HepG2 (cell line): ENCODE measurements around the gene ZNF792. TPM values are rescaled to one million over a fixed set of nuclear protein-coding genes. Genes with fewer than 3 reads are reported as not detected.

Experiments used
- AGO2 ChIP-seq: fragments of 200-400 bp; formaldehyde crosslinking; optimal IDR thresholded peaks from 2 replicates; pipeline ENCODE3; 2017; ENCODE audit warnings: mild to moderate bottlenecking, low read depth, low read length, moderate library complexity
- AKAP8 ChIP-seq: sonication (generic); formaldehyde crosslinking; IDR thresholded peaks from 2 replicates; pipeline ENCODE4 v1.5.1; 2020; ENCODE audit warnings: mild to moderate bottlenecking, missing genetic modification reagents
- HDAC1 ChIP-seq: sonication (generic); formaldehyde crosslinking; IDR thresholded peaks from 2 replicates; pipeline ENCODE4 v1.5.1; 2020; ENCODE audit warnings: mild to moderate bottlenecking, missing genetic modification reagents
- HOXA3 ChIP-seq: sonication (generic); formaldehyde crosslinking; IDR thresholded peaks from 2 replicates; pipeline ENCODE4 v1.5.0; 2020; ENCODE audit warnings: missing genetic modification reagents
- JUND ChIP-seq: sonication (generic); formaldehyde crosslinking; IDR thresholded peaks from 2 replicates; pipeline ENCODE4 v1.8.0; 2022; ENCODE audit warnings: mild to moderate bottlenecking, missing genetic modification reagents
- KLF13 ChIP-seq: sonication (generic); formaldehyde crosslinking; IDR thresholded peaks from 2 replicates; pipeline ENCODE4 v1.4.0; 2020; ENCODE audit warnings: mild to moderate bottlenecking, missing genetic modification reagents
- KMT2B ChIP-seq: IDR thresholded peaks from 2 replicates; pipeline ENCODE4 v1.6.1; 2016; ENCODE audit warnings: missing genetic modification reagents, missing compliant biosample characterization
- MTF2 ChIP-seq: sonication (generic); formaldehyde crosslinking; IDR thresholded peaks from 2 replicates; pipeline ENCODE4 v1.5.0; 2020; ENCODE audit warnings: missing genetic modification reagents, borderline replicate concordance
- MZF1 ChIP-seq: sonication (generic); formaldehyde crosslinking; IDR thresholded peaks from 2 replicates; pipeline ENCODE4 v1.8.1; 2023; ENCODE audit warnings: mild to moderate bottlenecking, missing genetic modification reagents, borderline replicate concordance
- NFIC ChIP-seq: IDR thresholded peaks from 2 replicates; pipeline ENCODE4 v1.6.1; 2012; ENCODE audit warnings: mild to moderate bottlenecking, low read length, inconsistent platforms
- PHF8 ChIP-seq: sonication (generic); formaldehyde crosslinking; IDR thresholded peaks from 2 replicates; pipeline ENCODE4 v1.5.0; 2020; ENCODE audit warnings: missing genetic modification reagents
- PRMT3 ChIP-seq: sonication (generic); formaldehyde crosslinking; IDR thresholded peaks from 2 replicates; pipeline ENCODE4 v1.8.1; 2022; ENCODE audit warnings: low read depth, mild to moderate bottlenecking, moderate library complexity, missing genetic modification reagents, borderline replicate concordance
- RBAK ChIP-seq: sonication (generic); formaldehyde crosslinking; IDR thresholded peaks from 2 replicates; pipeline ENCODE4 v1.5.1; 2020; ENCODE audit warnings: mild to moderate bottlenecking, missing genetic modification reagents
- RBFOX2 ChIP-seq: fragments of 200-400 bp; formaldehyde crosslinking; IDR thresholded peaks from 2 replicates; pipeline ENCODE4 v1.6.1; 2017; ENCODE audit warnings: low read depth, mild to moderate bottlenecking, low read length
- SMAD1 ChIP-seq: sonication (generic); formaldehyde crosslinking; IDR thresholded peaks from 2 replicates; pipeline ENCODE4 v1.4.0; 2020; ENCODE audit warnings: missing genetic modification reagents, low read depth, mild to moderate bottlenecking, borderline replicate concordance
- STAT5B ChIP-seq: sonication (generic); formaldehyde crosslinking; IDR thresholded peaks from 2 replicates; pipeline ENCODE4 v1.4.0; 2020; ENCODE audit warnings: missing genetic modification reagents
- THRA ChIP-seq: sonication (generic); formaldehyde crosslinking; IDR thresholded peaks from 2 replicates; pipeline ENCODE4 v1.4.0; 2020; ENCODE audit warnings: missing genetic modification reagents, borderline replicate concordance
- ZBTB4 ChIP-seq: sonication (generic); formaldehyde crosslinking; IDR thresholded peaks from 2 replicates; pipeline ENCODE4 v1.4.0; 2020; ENCODE audit warnings: missing genetic modification reagents, mild to moderate bottlenecking, borderline replicate concordance
- ZHX1 ChIP-seq: sonication (generic); formaldehyde crosslinking; IDR thresholded peaks from 2 replicates; pipeline ENCODE4 v1.8.1; 2022; ENCODE audit warnings: low read depth, mild to moderate bottlenecking, missing genetic modification reagents
- ZNF446 ChIP-seq: sonication (generic); formaldehyde crosslinking; IDR thresholded peaks from 2 replicates; pipeline ENCODE4 v1.5.0; 2020; ENCODE audit warnings: mild to moderate bottlenecking, missing genetic modification reagents
- ZNF543 ChIP-seq: sonication (generic); formaldehyde crosslinking; IDR thresholded peaks from 2 replicates; pipeline ENCODE4 v1.4.0; 2020; ENCODE audit warnings: mild to moderate bottlenecking, missing genetic modification reagents
- ZNF7 ChIP-seq: IDR thresholded peaks from 2 replicates; pipeline ENCODE4 v1.6.1; 2016; ENCODE audit warnings: missing biosample characterization, missing genetic modification reagents
- ZNF773 ChIP-seq: sonication (generic); formaldehyde crosslinking; IDR thresholded peaks from 2 replicates; pipeline ENCODE4 v1.4.0; 2020; ENCODE audit warnings: missing genetic modification reagents, borderline replicate concordance
- ZNF878 ChIP-seq: sonication (generic); formaldehyde crosslinking; IDR thresholded peaks from 2 replicates; pipeline ENCODE4 v1.8.1; 2023; ENCODE audit warnings: mild to moderate bottlenecking, missing genetic modification reagents, moderate library complexity
- polyA plus RNA-seq, 8 experiments: library from polyadenylated mRNA; depleted of rRNA in 3 of 8; stranded (reverse) in 7 of 8; unstranded in 1 of 8; fragments of >200 nt; fragmentation: Illumina TruSeq in 4 of 8; extraction: Trizol in 4 of 8; gene quantifications; 2 replicates each; pipeline versions ENCODE4 v1.2.1 to v1.2.3, GENCODE V29; 2011 to 2016; ENCODE audit warnings: low read depth in 4 of 8, missing spikeins in 1 of 8, mixed read lengths in 1 of 8; ENCODE audit not compliant: insufficient read depth in 1 of 8
- total RNA-seq, 5 experiments: library from RNA; depleted of rRNA; stranded (reverse); fragments of >200 nt; fragmentation: Illumina TruSeq; extraction: Trizol; gene quantifications; 2 replicates each; pipeline ENCODE4 v1.2.3, GENCODE V29; 2016; ENCODE audit warnings: low read depth in 1 of 5

The ZNF792 gene
- total and polyA plus RNA-seq, 2 of the 13 experiments (the other 11 are each of a cell fraction or from before 2014, with no cell fraction given) = 5.5 to 11.5 TPM

- no peak for TF ChIP-seq ZHX1
- no peak for TF ChIP-seq MZF1 (CRISPR knock-in tag)
- peak; percentile 53; the same call in 1 of the 2 replicates for TF ChIP-seq HOXA3 (CRISPR knock-in tag)
- no peak for TF ChIP-seq KMT2B
- no peak for TF ChIP-seq JUND (CRISPR knock-in tag)
- TF ChIP-seq PHF8 (CRISPR knock-in tag) = no peak
- TF ChIP-seq THRA (CRISPR knock-in tag) = no peak
- TF ChIP-seq HDAC1 = no peak; the same call in 1 of the 2 replicates
- no peak for TF ChIP-seq ZNF7
- TF ChIP-seq ZBTB4 (CRISPR knock-in tag) = no peak
- no peak for TF ChIP-seq MTF2 (CRISPR knock-in tag)
- peak; percentile 93 for TF ChIP-seq AGO2
- TF ChIP-seq ZNF446 (CRISPR knock-in tag) = no peak
- no peak for TF ChIP-seq STAT5B (CRISPR knock-in tag)
- no peak for TF ChIP-seq PRMT3 (CRISPR knock-in tag)
- TF ChIP-seq ZNF543 (CRISPR knock-in tag) = no peak
- TF ChIP-seq RBFOX2 = peak; percentile 70
- TF ChIP-seq RBAK (CRISPR knock-in tag) = no peak
- TF ChIP-seq ZNF773 (CRISPR knock-in tag) = no peak
- peak; percentile 50; the same call in 1 of the 2 replicates for TF ChIP-seq SMAD1
- TF ChIP-seq ZNF878 (CRISPR knock-in tag) = no peak
- TF ChIP-seq AKAP8 (CRISPR knock-in tag) = peak; percentile 90
- TF ChIP-seq NFIC = no peak
- TF ChIP-seq KLF13 (CRISPR knock-in tag) = no peak
Observed at GRCh38 chr19:35013041-35013819, 49.2 kb upstream of the ZNF792 start (continued).
